Measurements from ENCODE around the gene IBSP. TPM values are rescaled to one million over a fixed set of nuclear protein-coding genes. Genes with fewer than 3 reads are reported as not detected.
A peak's percentile ranks its signal among the peaks of the same experiment; 100 is the strongest.

Gene IBSP
- total RNA-seq, 1 donor from 2014 or later, result not detected

DNA sequence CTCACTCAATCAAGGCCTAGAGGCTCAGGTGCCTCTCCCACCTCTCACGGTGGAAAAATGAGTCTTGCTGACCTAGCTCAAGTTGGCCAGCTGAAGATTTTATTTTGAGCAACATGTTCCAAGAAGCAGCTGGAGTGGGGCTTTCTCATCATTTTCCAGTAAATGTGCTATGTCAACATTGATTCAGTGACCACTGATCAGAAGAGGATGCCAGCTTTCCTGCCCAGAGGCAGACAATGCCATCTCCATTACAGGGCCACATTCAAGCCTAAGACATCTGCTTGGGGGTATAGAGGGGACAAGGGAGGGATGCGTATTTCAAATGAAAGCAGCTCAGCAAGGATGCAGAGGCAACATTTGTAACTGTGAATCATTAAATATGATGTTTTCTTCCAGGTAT, 36.4 kb downstream of the IBSP start:
- no peak for DNase-seq (ENCODE audit: low read depth, low spot score)

DNA sequence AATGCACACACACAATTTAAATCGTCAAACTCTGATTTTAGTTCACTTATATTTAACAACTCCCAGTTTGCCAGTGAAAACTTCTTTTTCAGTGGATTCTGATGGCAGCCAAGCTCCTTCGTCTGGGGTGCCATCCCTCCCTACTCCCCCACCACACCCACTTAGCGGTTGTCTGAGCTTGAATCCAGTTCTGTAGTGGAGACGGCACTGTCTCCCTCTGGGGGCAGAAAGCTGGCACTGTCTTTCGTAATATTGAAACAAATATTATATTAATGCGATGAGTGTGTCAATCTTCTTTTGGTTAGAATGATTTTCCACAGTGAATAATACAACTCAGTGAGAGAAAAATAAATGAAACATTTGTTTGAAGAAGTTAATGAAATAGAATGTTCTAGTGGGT, 38.9 kb downstream of the IBSP start:
- DNase-seq (ENCODE audit: low read depth, low spot score), result no peak

DNA sequence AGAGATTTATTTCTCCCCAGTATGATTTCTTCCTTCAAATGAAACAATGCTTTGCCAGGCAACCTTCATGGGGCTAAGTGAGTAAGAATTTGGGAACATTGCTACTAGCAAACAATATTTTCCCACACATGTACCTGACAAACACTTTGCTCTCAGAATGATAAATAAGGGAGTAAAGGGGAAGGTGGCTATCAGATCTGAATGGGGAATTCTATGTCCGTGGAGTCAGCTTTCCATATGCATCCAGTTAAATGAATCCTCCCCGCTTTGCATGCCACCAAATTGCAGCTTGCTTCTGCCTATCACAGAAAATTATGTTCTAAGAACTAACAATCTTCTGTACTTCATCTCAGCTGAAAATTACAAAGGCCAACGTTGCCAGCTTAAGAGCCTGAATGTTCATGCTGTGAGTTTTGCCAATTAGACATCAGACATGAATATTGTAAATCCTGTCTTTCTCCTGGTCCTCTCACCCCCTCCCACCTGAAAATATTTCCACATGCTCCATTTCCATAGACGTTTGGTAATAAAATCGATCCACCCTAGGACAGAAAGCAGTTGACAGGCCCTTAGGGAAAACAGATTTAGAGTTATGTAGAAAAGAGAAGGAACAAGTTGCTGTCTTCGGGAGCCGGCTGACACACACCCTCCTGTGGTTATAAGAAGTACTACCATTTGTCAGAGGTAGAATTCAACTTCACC, 39.7 kb downstream of the IBSP start:
- DNase-seq (ENCODE audit: low read depth, low spot score), result no peak

- no peak for DNase-seq (ENCODE audit: low read depth, low spot score)
These were observed 40.2 kb downstream of the IBSP start for GRCh38 chr4:87839592-87839946.

- no peak for DNase-seq (ENCODE audit: low read depth, low spot score)
These were observed 40.8 kb downstream of the IBSP start for GRCh38 chr4:87840149-87840548.

DNA sequence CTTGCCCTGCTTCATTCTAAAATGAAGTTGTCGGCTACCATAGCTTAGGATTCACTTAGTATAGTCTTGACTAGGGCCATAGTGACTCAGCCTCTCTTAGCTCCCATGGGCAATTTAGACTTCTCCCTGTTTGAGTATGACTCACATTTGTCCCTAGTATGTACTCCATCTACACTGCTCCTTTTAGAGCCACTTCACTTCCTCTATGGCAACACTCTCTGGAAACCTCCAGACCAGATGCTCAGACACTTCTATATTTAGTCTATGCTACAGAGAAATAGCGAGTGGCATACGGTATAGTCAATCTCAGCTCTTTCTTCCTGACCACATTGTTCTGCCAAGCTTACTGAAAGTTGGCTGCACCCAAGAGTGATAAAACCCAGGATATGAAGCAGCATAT, 44.6 kb downstream of the IBSP start:
- no peak for DNase-seq (ENCODE audit: low read depth, low spot score)

GRCh38 chr4:87844452-87844851, 45.1 kb downstream of the IBSP start:
- DNase-seq (ENCODE audit: low read depth, low spot score), result no peak

- no peak for DNase-seq (ENCODE audit: low read depth, low spot score)
These were observed 46.9 kb downstream of the IBSP start for GRCh38 chr4:87846226-87846625.

- peak; percentile 20 for DNase-seq (ENCODE audit: low read depth, low spot score)
These were observed 49.4 kb downstream of the IBSP start for GRCh38 chr4:87848622-87849351.

DNA sequence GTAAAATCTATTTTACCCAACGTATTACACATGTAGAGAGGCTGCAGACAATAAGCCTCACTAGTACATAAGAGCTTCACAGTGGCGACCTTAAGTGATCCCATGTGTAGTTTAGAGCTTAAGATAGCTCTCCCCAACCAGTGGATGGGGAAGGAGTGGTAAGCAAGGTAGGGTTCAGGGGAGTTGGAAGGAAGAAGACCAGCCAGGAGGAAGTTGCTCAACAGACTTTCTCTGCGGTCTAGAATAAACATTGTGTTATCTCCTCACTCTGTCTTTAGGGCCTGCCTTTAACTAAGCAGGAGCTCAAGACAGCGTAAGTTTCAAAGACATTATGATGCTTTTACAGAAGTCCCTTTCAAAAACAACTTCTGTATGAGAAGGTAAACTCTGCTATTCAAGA, 50.3 kb downstream of the IBSP start:
- DNase-seq (ENCODE audit: low read depth, low spot score), result no peak

DNA sequence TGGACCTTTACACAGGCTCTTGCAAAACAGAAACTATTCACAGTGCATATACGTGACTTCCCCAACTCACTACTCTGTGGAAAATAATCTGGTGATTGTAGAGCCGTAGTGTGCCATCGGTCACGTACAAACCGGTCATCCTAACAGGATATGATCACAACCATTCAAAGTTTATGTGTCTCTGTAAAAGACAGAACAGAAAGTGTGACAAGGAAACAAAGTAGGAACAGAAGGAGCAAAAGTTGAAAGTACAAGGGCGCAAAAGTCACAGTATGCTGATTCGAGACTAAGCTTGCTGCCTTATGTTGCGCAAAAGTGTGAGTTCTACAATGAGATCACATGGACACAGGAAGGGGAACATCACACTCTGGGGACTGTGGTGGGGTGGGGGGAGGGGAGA, 52.0 kb downstream of the IBSP start:
- DNase-seq (ENCODE audit: low read depth, low spot score), result no peak

- DNase-seq (ENCODE audit: low read depth, low spot score), result no peak
These were observed 52.6 kb downstream of the IBSP start for GRCh38 chr4:87851953-87852352.

GRCh38 chr4:87853108-87853507, 53.8 kb downstream of the IBSP start:
- DNase-seq (ENCODE audit: low read depth, low spot score), result no peak

DNA sequence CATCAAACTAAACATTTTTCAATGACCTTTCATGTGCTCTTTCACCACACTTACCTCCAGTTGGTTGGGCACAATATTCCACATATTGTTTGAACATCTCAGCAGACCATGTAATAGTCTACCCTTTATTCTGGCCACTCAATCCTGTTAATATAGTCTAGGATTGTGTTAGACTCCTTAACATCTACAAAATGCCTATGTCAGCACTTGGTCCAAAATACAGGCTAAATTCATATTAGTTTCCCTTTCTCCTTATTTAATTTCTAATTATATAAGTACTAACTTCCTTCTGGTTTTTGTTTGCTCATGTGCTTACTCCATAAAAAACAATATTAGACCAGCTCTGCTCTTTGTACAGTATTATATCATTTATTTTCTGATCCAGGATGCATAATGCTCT, 54.5 kb downstream of the IBSP start:
- no peak for DNase-seq (ENCODE audit: low read depth, low spot score)

DNA sequence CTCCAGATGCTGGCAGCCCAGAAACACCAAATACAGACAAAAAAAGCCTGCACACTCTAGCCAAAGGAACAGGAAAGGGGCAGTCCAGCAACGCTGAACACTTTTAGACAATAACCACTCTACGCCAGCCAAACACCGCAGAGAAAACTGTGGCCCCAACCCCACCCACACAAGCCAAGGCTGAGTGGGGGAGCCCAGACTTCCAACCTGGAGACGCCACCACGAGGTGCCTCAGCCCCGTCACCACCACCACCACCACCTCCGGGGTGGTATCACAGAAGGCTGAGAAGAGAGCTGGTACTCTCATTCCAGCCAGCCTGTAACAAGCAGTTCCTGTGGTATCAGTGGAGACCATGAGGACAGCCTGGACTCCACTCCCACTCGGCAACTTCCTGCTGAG, 56.2 kb downstream of the IBSP start:
- DNase-seq (ENCODE audit: low read depth, low spot score), result no peak

- no peak for DNase-seq (ENCODE audit: low read depth, low spot score)
These were observed 57.5 kb downstream of the IBSP start for GRCh38 chr4:87856816-87857215.

- DNase-seq (ENCODE audit: low read depth, low spot score), result no peak
These were observed 58.4 kb downstream of the IBSP start for GRCh38 chr4:87857789-87858188.

Other genes starting within 250 kb of the IBSP start
- not detected in 2 replicates for gene DSPP, start 191.0 kb upstream of the IBSP start, total RNA-seq
- not detected in 2 replicates for gene DMP1, start 149.3 kb upstream of the IBSP start, total RNA-seq
- not detected in 2 replicates for gene MEPE, start 33.4 kb downstream of the IBSP start, total RNA-seq
- gene SPP1, start 176.2 kb downstream of the IBSP start, total RNA-seq, result not detected in 2 replicates
- gene PKD2, start 208.1 kb downstream of the IBSP start, total RNA-seq, result 49.0 and 49.7 TPM in 2 replicates